COLO668 (cell line): ENCODE measurements around the gene MRPL51.
A peak's percentile ranks its signal among the peaks of the same experiment; 100 is the strongest.

Experiments used
- DNase-seq: peaks from one replicate; lab custom pipeline; 2025; ENCODE audit not compliant: unreplicated experiment; lab: John Stamatoyannopoulos, UW

The MRPL51 gene

GRCh38 chr12:6492838-6493496 is at the start of gene MRPL51:
TSS of gene MRPL51 (minus strand) at chr12:6493262. CDS start at chr12:6493136, 126 bp downstream.
- DNase-seq: peak; percentile 94

- DNase-seq: peak; percentile 66
Measured at GRCh38 chr12:6542209-6543009, 49.3 kb upstream of the MRPL51 start.

- DNase-seq: peak; percentile 1
Measured at GRCh38 chr12:6541371-6542165, 48.5 kb upstream of the MRPL51 start.

- DNase-seq: peak; percentile 69
Measured at GRCh38 chr12:6540181-6540877, 47.3 kb upstream of the MRPL51 start.

GRCh38 chr12:6539707-6540134 is 46.7 kb upstream of the MRPL51 start:
- peak; percentile 66 for DNase-seq

- DNase-seq: no peak
Measured at GRCh38 chr12:6539314-6539682, 46.2 kb upstream of the MRPL51 start.

GRCh38 chr12:6538420-6539313 is 45.6 kb upstream of the MRPL51 start:
- DNase-seq: no peak

- peak; percentile 73 for DNase-seq
Measured at GRCh38 chr12:6537580-6538419, 44.7 kb upstream of the MRPL51 start.

GRCh38 chr12:6536894-6537579 is 44.0 kb upstream of the MRPL51 start:
- DNase-seq: no peak

GRCh38 chr12:6535960-6536847 is 43.1 kb upstream of the MRPL51 start:
- no peak for DNase-seq

GRCh38 chr12:6535697-6535946 is 42.6 kb upstream of the MRPL51 start:
- DNase-seq: no peak

GRCh38 chr12:6534945-6535696 is 42.1 kb upstream of the MRPL51 start:
- DNase-seq: peak; percentile 71

GRCh38 chr12:6534695-6534944 is 41.6 kb upstream of the MRPL51 start:
- DNase-seq: peak; percentile 84

- peak; percentile 92 for DNase-seq
Measured at GRCh38 chr12:6533923-6534694, 41.0 kb upstream of the MRPL51 start, which contains the start of gene GAPDH. TSS of gene GAPDH (plus strand) at chr12:6534517. CDS start at chr12:6534833, 316 bp downstream.

GRCh38 chr12:6533653-6533922 is 40.5 kb upstream of the MRPL51 start:
- DNase-seq: no peak

GRCh38 chr12:6532927-6533652 is 40.0 kb upstream of the MRPL51 start:
- peak; percentile 66 for DNase-seq
